HG02973 (cell line): ENCODE data around the gene RGMA.
"Not testable (repeated sequence)": the region's sequence is repeated elsewhere in the genome, so short reads cannot be mapped to it uniquely, and the experiment has no call there.

Experiments used
- ATAC-seq: cut with Tn5 transposase; IDR thresholded peaks from one replicate; pipeline ENCODE4 v1.9.1; 2021; ENCODE audit warnings: moderate library complexity; ENCODE audit not compliant: unreplicated experiment

Gene RGMA

GRCh38 chr15:93035953-93036810, 52.8 kb downstream of the RGMA start:
- ATAC-seq: peak; percentile 84

GRCh38 chr15:93035092-93035915, 53.7 kb downstream of the RGMA start:
- peak; percentile 18 for ATAC-seq

- ATAC-seq: no peak
Observed at GRCh38 chr15:93034512-93034911, 54.5 kb downstream of the RGMA start.

- ATAC-seq: no peak
Observed at GRCh38 chr15:93033434-93034045, 55.5 kb downstream of the RGMA start.

GRCh38 chr15:93032515-93033206, 56.4 kb downstream of the RGMA start:
- not testable (repeated sequence) for ATAC-seq

GRCh38 chr15:93031557-93032384, 57.2 kb downstream of the RGMA start:
- not testable (repeated sequence) for ATAC-seq

GRCh38 chr15:93031103-93031464, 57.9 kb downstream of the RGMA start:
- ATAC-seq: no peak

- ATAC-seq: peak; percentile 84
Observed at GRCh38 chr15:93030430-93031102, 58.4 kb downstream of the RGMA start.

- no peak for ATAC-seq
Observed at GRCh38 chr15:93029836-93030429, 59.1 kb downstream of the RGMA start.

GRCh38 chr15:93029214-93029835, 59.7 kb downstream of the RGMA start:
- ATAC-seq: no peak

- no peak for ATAC-seq
Observed at GRCh38 chr15:93028632-93029213, 60.3 kb downstream of the RGMA start.

GRCh38 chr15:93028111-93028631, 60.8 kb downstream of the RGMA start:
- ATAC-seq: no peak

- no peak for ATAC-seq
Observed at GRCh38 chr15:93027413-93027812, 61.6 kb downstream of the RGMA start.

- ATAC-seq: no peak
Observed at GRCh38 chr15:93026380-93026817, 62.6 kb downstream of the RGMA start.

GRCh38 chr15:93025625-93025982, 63.4 kb downstream of the RGMA start:
- no peak for ATAC-seq

- no peak for ATAC-seq
Observed at GRCh38 chr15:93024716-93025624, 64.0 kb downstream of the RGMA start.

GRCh38 chr15:93024293-93024692, 64.7 kb downstream of the RGMA start:
- no peak for ATAC-seq
